ENCODE measurements around the gene ZNF485.
"Not testable (repeated sequence)": the region's sequence is repeated elsewhere in the genome, so short reads cannot be mapped to it uniquely, and the experiment has no call there.

The ZNF485 gene

DNA sequence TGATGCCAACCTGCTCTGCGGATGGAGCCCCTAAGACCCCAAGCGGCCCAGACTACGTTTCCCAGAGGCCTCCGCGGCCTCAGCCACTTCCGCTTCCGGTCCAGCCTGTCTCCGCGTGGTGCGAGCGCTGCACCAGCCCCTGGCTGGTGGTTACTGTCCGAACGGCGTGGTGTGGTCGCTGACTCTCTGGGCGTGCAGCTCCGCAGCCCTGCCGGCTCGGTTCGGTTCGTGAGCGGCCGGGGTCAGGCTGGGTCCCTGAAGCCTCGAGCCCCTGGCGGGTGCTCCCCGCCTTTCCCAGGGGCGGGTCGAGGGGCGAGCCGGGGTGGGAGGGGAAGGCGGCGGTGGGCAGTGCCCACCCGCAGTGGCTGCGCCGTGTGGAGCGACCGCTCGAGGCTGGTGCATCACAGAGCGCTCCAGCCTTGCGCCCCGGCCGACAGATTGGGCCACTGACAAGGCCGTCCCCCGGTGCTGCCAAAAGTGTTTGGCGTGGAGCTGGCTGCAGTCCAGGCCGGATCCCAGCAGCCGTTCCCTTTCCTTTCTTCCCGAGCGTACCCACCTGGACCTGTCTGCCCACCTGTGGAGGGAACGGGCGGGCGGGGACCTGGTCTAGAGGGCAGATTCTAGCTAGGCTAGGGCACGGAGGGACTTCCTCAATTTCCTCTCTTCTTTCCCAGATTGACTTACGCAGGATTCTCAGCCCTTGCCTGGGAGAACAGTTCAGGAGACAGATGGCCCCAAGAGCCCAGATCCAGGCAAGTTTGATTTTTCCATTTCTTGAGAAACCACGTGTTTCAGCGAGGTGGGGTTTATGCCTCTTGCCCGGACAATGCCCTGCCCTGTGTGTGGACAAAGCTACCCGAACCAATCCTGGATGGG lies at the start of gene ZNF485:
TSS of gene ZNF485 (plus strand) at position 116 of the 876 bp plus-strand sequence. CDS start at position 729, 613 bp downstream.
- DNase-seq (ENCODE audit: low spot score): peak; percentile 71

DNA sequence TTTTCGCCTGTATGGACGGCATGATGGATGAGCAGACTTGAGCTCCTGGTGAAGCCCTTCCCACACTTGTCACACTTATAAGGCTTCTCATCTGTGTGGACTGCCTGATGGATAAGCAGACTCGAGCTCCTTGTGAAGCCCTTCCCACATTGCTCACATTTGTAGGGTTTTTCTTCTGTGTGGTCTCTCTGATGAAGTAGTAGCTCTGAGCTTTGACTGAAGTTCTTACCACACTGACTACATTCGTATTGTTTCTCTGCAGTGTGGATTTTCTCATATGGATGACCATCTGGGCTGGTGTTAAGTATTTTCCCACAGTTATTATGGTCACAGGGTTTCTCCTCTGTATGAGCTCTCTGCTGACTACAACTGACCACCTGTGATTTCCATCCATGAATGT lies 49.0 kb upstream of the ZNF485 start:
- no peak for DNase-seq (ENCODE audit: low spot score)

DNA sequence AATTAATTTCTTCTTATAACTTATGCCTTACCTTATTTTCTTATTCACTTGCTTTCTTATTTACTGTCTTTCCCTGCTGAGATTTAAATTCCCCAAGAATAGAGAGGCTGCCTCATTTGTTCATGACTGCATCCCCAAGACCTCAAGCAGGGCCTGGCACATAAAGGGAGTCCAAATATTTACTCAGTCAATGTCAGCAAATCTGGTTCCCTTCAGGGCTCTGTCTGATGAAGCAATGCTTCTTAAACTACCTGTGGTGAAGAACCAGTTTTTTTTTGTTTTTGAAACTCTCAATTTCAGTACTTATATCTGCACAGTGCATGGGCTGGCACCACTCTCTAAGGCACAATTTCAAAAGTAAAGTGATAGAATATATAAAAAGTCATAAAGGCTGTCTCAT lies 36.6 kb upstream of the ZNF485 start:
- DNase-seq (ENCODE audit: low spot score): no peak

DNA sequence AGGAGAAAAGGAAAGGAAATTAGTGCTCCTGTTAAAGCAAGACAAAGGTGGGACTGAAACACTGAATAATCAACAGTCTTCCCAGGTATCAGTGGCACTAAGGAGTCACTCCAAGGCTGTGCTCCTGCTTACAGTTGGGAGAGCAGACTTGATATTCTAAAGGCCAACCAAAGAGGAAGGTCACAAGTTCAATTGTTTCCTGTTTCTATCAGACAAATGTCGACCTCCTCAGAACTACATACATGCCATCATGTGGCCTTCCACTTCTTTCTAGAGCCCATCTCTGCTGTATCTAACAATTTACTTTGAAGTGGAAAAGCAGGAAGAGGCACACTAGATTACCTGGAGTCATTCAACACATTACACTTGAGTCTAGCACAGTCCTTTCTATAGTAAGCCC lies 35.3 kb upstream of the ZNF485 start:
- no peak for DNase-seq (ENCODE audit: low spot score)

DNA sequence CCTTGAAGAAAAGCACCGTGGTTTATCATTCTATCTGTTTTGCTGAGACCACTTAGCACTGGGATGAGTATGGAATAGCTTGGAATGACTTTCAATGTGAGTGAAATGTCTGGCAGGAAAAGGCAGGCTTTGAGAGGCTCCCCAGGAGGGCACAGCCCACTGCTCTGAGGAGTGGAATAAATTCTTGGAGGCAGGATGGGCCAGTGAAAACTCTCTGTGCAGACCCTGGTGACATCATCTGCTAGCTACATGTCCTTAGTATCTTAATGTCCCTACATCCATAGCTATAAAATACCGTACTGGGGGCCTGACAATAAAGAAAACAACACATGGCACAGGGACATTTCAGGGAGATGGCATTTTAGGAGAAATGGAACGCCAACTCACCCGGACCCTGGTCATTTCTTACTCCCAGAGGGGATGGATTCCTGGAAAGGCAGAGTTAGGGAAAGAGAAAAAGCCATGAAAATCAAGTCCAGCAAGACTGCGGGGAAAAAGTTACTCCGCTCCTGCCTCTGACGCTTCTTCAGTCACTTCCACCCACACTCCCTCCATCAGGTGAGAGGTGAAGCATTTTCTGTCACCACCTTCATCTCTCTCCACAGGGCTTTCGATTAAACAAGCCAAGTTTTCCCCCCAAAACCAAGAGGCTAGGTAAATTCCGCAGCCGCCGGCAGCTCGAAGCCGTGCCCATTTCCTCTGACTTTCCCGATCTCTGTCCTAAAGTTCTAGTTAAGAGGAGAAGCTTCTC lies 32.8 kb upstream of the ZNF485 start:
- no peak for DNase-seq (ENCODE audit: low spot score)

DNA sequence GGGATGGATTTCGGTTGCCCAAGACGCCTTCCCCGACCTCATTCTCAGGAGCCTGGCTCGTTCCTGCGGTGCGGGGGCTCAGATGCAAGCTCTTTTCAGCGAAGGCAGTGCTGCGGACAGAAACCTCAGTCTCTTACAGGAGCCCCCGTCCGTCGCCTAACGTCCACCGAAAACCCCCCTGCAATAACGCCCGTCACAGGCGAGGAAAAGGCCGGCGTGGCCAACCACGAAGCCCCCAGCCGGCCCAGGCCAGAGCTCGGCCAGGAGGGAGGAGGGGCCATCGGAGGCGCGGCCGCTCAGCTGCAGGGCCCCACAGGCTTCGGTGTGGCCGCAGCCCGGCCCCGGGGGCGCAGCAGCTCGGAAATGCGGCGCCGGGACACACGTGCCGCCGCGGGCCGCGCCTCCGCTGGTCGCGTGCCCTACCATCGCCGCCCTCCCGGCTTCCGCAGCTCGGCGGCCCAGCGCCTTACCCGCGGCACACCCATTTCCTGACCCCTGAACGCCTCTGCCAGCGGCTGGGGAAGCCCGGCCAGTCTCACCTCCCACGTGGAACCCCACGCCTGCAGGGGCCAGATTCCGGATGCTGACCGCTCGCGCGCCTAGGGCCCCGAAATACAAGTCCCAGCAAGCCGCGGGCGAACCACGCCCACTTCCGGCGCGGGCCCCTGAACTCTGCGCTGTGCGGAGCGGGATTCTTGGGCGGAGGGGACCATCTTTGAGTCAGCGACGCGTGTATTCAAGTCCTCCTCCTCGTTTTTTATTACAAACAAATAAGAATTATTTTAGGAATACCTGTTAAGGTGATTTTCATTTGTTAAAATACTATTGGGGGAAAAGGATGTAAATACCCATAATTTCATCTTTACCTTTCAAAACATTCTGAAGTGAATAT lies 32.0 kb upstream of the ZNF485 start, which contains the start of gene ZNF239:
TSS of gene ZNF239 (minus strand) at position 616 of the 892 bp plus-strand sequence. CDS start 16,537 bp downstream, outside the sequence.
- peak; percentile 70 for DNase-seq (ENCODE audit: low spot score)

DNA sequence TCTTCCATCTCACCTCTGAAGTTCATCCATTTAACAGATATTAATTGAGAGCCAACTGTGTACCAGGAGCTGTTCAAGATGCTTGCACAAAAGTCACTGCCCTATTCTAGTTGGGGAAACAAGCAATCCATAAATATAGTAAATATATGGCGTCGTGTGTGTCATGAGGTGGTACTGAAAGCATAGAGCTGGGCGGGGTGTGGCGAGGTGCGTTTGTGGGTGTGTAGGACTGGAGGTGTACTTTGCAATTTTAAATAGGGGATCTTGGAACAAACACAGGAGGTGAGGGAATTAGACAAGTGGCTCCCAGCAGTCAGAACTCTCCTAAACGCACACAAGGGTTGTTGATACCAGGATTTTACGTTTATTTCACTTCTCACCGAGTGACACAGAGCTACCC lies 31.3 kb upstream of the ZNF485 start:
- DNase-seq (ENCODE audit: low spot score): no peak

DNA sequence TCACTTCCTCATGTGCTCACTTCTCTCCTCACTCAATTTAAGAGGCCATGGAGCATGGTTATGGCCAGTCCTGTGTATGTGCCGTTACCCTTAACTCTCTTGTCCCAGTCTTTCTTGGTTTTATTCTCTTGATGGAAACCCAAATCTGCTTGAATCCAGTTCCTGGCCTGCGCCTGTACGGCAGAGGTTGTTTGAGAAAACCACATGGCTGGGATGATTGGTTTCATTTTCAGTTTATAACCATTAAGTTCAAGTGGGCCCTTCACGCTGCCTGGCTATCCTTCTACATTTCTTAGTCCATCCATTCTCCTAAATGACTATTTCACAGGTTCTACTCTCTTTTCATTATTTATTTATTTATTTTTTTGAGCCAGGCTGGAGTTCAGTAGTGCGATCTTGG lies 30.2 kb upstream of the ZNF485 start:
- DNase-seq (ENCODE audit: low spot score): no peak

DNA sequence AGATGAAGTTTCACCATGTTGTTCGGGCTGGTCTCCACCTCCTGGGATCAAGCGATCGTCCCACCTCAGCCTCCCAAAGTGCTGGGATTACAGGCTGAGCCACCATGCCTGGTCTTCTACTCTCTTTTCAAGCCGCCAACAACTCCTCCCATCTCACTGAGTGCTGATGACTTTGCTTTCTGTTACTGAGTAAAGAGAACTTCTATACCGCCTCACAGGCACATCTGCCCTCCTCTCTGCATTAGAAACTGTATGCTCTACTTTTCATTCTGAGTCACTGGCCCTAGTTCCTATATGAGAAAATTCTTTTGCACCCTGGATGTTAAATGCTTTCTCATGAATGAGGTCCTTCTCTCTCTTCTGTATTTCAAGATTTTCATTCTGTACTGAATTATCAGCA lies 29.7 kb upstream of the ZNF485 start:
- DNase-seq (ENCODE audit: low spot score): no peak

DNA sequence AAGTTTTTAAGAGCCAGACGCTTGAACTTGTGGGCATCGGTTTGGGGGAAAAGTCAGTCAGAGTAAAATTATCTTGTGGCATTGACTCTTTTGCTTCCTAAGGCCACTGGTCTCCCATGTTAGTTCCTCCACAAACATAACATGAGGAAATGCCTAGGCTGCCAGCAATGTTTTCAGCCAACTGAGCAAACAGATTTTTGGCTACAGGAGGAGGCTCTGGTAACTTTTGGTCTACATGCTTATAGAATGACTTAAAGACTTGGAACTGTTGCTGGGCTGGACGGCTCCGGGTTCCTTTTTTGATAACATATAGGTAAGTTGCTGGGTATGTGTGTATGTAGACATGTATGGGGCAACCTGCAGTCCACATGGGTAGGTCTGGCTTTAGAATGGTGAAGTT lies 22.2 kb upstream of the ZNF485 start:
- no peak for DNase-seq (ENCODE audit: low spot score)

DNA sequence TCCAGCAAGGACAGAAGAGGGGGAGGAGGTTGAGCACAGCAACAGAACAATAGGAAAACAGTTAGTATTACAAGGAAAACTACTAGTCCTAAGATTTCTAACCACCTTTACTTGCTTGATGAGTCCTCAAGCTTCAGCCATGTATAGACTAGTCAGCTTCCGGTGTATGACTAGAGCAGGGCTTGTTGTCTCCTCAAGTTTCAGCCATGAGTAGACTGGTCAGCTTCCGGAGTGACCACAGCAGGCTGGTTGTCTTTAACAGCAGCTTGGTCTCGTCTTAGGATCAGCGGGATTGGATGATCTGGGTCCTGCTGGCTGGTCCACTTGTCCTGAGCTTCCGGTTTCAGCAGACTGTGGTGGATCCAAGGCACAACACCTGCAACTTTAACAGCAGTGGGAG lies 21.2 kb upstream of the ZNF485 start:
- DNase-seq (ENCODE audit: low spot score): no peak

DNA sequence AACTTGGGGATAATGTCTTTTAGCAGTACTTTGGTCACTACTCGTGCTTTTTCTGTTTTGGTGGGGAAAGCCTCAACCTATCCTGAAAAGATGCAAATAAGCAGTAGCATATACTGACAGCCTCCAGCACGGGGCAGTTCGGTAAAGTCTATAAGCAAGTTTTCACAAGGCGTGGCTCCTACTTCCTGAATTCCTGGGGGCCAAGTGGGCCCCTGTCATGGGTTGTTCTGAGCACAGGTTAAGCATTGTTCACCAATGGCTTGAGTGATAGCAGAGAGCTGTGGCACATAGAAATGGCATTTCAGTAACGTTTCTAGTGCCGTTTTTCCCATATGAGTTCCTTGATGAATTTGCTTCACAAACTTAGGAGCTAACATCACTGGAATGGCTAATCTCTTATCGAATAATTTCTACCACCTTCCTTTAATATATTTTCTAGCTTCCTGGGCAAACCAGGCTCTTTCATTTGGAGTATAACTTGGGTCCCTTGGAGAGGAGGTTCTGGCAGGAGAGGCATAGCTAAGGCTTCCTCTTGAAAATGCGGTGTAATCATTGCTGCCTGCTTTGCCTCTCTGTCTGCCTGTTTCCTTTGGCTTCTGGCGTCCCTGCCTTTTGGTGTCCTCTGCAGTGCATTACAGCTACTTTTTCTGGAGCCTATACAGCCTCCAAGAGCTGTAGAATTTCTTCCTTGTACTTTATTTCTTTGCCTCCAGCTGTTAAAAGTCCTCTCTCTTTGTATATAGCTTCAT lies 20.1 kb upstream of the ZNF485 start:
- no peak for DNase-seq (ENCODE audit: low spot score)

DNA sequence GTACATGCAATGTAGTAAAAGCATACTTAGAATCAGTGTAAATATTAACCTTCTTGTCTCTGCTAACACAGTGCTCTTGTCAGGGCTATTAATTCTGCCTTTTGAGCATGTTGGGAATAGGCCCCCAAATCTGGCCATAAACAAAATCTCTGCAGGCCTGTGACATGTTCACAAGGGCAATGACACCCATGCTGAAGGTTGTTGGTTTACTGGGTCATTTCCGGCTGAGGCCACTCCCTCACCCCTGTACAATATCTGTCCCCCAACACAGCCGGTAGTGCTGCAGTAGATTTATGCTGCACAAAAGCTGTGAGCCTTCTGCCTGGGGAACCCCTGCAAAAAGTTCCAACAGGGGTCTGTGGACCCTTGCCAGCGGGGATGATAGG lies 19.5 kb upstream of the ZNF485 start:
- not testable (repeated sequence) for DNase-seq (ENCODE audit: low spot score)

DNA sequence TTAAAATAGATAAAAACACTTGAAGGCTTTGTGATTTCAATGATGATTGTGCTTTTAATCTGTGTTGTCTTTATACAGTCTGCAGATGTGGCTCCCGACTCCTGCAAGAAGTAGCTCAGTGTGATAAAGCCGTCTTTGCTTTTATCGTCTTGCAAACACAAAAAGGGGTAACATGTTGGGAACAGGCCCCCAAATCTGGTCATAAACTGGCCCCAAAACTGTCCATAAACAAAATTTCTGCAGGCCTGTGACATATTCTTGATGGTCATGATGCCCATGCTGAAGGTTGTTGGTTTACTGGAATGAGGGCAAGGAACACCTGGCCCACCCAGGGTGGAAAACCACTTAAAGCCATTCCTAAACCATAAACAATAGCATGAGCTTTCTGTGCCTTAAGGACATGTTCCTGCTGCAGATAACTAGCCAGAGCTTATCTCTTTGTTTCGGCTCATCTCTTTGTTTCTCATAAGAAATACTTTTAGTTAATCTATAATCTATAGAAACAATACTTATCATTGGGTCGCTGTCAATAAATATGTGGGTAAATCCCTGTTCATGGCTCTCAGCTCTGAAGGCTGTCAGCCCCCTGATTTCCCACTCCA lies 14.8 kb upstream of the ZNF485 start:
- DNase-seq (ENCODE audit: low spot score): no peak

DNA sequence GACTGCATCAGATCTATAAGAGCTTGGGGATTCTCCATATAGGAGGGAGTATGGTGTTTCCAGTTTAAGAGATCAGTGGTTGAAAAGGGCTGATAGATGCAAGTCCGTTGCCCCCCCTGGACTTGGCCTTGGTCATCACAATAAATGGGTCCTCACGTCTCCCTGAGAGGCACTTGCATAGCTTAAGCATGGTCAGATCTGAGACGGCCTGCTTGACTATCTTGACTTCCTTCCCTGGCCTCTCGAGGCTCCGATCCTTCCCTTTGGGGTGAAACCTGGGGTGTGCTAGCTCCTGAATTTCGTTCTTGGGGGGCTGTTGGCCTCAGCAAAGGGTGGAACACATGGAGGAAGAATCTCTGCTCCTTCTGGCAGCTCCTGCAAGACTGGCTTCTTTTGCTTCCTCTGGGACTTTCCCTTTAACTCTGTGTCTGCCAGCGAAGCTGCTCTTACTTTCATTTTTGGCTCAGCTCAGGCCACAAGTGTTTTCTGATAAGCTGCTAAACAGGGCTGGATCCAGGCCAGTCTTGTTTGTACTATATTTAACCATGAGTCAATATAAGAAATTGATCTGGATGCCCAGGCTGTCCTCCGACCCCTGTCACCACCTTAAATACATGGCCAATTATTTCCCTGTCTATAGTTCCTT lies 11.2 kb upstream of the ZNF485 start:
- peak; percentile 19 for DNase-seq (ENCODE audit: low spot score)

DNA sequence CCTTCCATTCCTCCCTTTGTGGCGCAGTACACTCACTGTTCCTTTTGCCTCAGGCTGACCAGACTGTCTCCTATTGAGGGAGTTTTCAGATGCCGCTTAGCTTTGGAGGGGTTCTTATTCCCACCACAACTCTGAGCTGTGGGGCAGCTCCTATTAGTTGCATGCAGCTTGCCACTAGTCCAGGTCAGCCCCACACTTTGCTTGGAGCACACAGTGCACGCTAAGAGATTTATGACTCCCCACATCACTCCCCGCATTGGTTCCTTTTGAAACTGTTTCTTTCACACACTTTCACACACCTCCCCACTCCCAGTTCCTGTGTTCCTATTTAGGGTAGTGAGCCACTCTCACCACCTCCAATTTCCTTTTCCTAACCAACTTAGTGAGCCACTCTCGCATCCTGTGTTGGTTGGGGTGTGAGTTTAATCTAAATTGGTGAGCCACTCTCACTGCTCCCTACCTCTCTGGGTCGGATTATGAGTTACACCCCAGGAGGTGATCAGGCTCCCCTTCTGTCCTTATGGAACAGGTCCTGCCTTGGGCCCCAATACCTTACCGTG lies 10.4 kb upstream of the ZNF485 start:
- DNase-seq (ENCODE audit: low spot score): no peak

DNA sequence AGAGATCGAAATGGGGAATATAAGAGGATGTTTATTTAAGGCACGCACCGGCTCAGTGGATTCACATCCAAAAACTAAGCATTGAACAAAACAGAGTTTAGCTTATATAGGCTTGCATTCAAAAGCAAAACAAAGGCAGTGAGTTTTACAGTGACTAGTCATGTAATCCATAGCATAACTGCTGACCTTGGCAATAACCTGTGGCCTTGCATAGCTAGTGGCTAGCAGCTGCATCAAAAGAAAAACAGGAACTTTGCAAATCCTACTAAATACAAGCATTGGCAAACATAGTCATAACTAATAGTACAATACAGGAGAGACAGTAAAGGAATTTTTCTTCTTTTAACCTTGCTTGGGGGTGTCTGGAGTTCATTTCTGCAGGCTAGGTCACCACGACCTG lies 9.7 kb upstream of the ZNF485 start:
- DNase-seq (ENCODE audit: low spot score): no peak

DNA sequence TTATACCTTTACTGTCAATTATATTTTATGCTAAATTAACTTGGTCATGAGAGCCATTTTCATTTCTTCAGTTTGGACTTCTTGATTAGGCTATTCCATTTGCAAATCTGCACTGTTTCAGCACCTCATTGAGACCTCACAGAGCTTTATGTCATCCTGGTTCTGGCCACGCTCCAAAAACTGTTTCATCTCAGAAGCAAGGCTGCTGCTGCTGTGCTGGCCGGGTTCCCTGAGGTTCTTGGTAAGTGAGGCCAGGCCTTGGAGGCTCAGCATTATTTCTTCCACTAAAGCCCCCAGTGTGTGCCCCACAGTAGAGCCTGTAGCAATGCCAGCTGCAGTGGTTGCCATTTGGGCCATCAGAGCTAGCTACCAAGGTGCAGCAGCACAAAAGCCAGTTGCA lies 7.8 kb upstream of the ZNF485 start:
- DNase-seq (ENCODE audit: low spot score): no peak

DNA sequence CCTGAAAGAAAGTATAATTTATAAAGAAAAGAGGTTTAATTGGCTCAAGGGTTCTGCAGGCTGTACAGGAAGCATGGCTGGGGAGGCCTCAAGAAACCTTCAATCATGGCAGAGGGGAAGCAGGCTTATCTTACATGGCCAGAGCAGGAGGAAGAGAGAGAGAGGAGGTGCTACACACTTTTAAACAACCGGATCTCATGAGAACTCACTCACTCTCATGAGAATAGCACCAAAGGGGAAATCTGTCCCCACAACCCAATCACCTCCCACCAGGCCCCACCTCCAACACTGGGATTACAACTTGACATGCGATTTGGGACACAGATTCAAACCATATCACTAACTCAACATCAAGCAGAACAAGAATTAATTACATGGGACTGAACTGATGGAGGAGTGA lies 6.9 kb upstream of the ZNF485 start:
- DNase-seq (ENCODE audit: low spot score): no peak

DNA sequence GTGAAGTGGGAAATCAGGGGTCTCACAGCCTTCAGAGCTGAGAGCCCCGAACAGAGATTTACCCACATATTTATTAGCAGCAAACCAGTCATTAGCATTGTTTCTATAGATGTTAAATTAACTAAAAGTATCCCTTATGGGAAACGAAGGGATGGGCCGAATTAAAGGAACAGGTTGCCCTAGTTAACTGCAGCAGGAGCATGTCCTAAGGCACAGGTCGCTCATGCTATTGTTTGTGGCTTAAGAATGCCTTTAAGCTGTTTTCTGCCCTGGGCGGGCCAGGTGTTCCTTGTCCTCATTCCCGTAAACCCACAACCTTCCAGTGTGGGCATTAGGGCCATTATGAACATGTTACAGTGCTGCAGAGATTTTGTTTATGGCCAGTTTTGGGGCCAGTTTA lies 4.7 kb upstream of the ZNF485 start:
- not testable (repeated sequence) for DNase-seq (ENCODE audit: low spot score)
